AG08396 (cell line): ENCODE measurements around the gene SLC24A3.
"Not testable (repeated sequence)": the region's sequence is repeated elsewhere in the genome, so short reads cannot be mapped to it uniquely, and the experiment has no call there.

Source experiments
- DNase-seq: peaks from one replicate; pipeline ENCODE4 v3.0.0; 2012; ENCODE audit warnings: low spot score, mixed read lengths

The SLC24A3 gene

GRCh38 chr20:19746396-19746795 is 534.0 kb downstream of the SLC24A3 start:
- DNase-seq, result no peak

DNA sequence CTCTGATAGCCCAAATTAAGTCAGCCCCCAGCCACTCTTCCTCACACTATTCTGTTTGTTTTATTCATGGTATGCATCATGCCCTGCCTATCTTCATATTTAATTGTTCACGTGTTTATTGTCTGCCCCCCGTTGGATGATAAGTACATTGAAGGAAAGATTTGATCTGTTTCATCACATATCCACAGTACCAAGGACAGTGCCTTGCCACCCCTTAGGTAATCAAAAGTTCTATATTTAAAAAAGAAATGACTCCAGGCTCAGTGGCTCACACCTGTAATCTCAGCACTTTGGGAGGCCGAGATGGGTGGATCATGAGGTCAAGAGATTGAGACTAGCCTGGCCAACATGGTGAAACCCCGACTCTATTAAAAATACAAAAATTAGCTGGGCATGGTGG is 535.5 kb downstream of the SLC24A3 start:
- DNase-seq, result no peak

DNA sequence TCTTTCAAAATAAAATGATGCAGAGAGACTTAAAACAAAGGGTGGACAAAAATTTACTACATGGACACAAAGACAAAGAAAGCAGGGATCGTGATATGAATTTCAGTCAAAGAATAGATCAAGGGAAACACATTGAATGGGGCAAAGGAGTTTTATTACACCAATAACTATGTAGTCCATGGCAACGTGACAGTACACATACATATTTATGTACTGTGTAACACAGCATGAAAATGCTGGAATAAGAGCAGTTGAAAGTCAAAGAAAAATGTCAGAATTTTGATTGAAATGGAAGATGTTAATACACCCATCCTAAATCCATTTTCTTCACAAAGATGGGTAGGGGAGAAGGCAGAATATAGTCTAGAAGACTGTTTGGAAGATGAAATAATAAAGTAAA is 536.2 kb downstream of the SLC24A3 start:
- DNase-seq, result no peak

DNA sequence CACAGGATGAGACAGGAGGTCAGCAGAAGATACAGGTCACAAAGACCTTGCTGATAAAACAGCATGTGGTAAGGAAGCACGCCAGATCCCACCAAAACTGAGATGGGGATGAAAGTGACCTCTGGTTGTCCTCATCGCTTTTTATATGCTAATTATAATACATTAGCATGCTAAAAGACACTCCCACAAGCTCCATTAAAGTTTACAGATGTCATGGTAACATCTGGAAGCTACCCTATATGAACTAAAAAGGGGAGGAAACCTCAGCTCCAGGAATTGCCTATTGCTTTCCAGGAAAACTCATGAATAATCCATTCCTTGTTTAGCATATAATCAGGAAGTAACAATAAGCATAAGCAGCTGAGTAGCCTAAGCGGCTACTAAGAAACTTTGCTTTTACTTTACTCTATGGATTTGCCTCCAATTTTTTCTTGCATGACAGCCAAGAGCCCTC is 537.2 kb downstream of the SLC24A3 start:
- DNase-seq, result no peak

- DNase-seq, result no peak
Observed at GRCh38 chr20:19750101-19750606, 537.7 kb downstream of the SLC24A3 start.

DNA sequence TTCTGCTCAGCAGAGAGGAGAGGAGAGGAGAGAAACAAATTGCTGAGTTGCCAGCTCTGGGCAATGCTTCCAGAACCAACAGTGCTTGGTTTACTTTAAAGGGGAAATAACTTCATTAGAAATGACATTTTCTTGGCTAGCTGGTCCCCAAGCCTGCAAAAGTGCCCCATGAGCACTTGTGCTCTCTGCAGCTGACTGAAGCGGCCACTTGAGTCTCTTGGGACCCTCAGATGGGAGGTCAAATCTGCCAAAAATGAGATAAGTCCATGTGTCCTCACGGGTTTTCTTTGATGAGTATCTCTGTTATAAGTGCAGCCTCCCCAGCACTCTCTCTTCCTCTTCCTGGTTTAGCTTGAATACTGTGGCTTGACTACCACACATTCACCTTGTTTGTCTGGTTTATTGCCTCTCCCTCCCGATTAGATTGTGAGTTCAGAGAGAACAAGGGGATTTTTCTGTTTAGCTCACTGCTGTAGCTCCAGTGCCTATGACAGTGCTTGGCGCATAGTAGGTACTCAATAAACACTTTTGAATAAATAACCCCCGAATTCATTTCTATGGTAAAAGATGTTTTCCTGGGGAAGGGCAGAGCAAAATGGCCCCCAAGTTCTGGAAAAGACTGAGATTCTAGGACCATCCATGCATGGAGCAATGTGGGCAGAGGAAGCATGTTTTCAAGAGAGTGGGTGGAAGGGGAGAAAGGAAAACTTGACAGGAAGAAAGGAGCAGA is 538.6 kb downstream of the SLC24A3 start:
- no peak for DNase-seq

DNA sequence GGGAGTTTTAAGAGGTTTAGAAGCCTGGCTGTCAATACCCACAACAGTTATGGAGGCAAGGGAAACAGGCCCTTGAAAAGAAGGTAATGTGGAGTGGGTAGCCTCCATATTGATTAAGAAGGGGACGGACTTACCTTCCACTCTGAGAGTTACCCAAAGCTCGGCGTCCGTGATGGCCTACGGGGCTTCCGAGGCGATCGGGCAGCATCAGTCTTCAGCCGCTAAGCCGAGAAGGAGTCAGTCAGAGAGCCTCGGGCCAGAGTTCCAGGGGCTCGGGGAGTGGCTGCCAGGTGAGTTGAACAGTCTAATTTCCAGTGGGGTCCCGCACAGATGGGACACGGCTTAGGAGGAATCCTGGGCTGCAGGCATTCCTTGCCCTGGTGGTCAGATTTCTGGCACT is 541.8 kb downstream of the SLC24A3 start:
- not testable (repeated sequence) for DNase-seq

- DNase-seq, result peak; percentile 16
Observed at GRCh38 chr20:19756761-19757486, 544.5 kb downstream of the SLC24A3 start.

- DNase-seq, result peak; percentile 98
Observed at GRCh38 chr20:19757487-19758132, 545.2 kb downstream of the SLC24A3 start.

GRCh38 chr20:19758133-19758500 is 545.7 kb downstream of the SLC24A3 start, which contains the start of gene RIN2:
Gene RIN2 (plus strand): TSS chr20:19758258. CDS start chr20:19889602, 131,344 bp downstream.
- DNase-seq, result peak; percentile 78

DNA sequence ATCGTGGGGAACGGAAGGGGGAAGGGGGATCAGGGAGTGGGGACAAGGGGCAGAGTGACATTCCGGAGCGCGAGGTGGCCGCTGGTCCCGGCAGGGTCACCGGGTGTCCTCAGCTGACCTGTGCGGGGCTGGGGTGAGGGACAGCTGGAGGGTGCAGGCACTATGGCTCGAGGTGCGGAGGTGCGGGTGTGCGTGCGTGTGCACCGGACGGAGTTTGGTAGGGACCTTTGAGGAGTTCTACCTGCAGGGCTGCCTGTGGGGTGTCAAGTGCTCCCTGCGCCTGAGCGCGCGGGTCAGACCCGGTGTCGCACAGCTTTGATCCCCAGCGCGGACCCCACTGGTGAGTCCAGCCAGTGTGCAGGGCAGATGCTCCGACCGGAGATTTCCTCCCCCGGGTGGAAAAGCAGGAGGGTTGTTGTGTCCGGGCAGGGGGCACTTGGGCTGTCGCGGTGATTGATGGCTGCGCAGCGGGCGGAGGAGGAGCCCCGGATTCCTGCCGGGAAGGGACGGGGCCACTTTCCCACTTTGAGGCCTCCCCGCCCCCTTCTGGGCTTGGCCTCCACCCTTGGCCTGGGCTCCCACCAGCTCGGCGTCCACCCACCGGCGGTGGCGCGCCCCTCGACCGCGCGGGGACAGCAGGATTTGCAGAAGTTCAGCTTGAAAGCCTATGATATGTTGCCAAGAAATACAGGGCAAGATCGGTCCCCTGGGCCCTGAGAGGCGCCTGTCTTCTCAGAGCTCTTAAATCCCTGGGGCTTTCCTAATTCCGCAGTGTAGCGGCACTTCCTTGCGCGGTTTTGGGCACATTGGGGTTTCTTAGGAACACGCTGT is 546.3 kb downstream of the SLC24A3 start:
- DNase-seq, result peak; percentile 49

DNA sequence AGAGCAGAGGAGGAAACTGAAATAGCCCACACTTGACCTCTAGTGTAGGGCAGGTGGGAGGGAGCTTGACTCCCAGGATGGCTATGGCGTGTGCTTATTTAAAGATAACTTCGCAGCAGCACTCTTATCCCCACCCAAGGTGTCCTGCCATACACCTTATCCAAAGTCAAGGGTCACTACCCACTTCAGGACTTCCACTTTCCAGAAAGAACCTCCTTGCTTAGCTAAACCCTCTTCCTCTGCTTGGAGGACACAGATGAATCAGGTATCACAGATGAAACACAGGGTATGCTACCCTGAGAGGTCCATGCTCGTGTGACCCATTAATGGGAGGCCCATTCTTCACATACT is 547.9 kb downstream of the SLC24A3 start:
- no peak for DNase-seq

DNA sequence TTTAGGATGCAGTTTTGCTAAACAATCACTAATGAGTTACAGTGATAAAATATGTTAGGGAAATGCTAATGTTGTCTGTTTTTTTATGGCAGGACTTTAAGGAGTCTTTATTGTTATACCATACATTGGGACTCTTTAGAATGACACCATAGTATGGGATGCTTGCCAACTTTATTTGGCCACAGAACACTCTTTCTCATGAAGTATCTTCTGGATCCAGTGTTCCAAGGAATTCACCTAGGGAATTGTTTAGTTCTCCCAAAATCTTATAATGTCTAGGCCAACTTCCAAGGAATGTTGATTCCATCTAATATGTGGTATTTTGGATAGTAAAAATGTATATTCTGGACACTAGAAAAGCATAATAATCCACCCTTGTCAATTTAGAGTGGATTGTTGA is 548.9 kb downstream of the SLC24A3 start:
- DNase-seq, result no peak

GRCh38 chr20:19761841-19762240 is 549.4 kb downstream of the SLC24A3 start:
- DNase-seq, result no peak

GRCh38 chr20:19764207-19764606 is 551.8 kb downstream of the SLC24A3 start:
- DNase-seq, result no peak

GRCh38 chr20:19765266-19765665 is 552.8 kb downstream of the SLC24A3 start:
- no peak for DNase-seq

- DNase-seq, result no peak
Observed at GRCh38 chr20:19765913-19766312, 553.5 kb downstream of the SLC24A3 start.

DNA sequence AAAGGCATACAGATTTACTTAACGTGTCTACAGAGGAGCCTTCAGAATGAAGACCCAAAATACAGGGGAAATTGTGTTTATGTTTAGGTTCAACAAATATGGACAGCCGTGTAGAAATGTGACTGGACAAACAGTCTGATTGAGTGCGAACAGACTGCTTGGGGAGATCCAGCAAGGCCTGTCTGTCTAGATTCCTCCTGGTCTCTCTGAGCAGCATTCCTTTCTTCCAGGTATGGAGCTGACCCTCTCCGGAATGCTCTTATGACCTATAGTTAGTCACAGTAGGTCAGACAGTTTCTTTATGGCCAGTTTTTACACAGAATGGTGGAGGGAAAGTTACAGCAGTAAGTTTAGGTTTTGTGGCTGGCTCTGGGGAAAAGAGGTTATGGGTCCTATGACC is 554.6 kb downstream of the SLC24A3 start:
- no peak for DNase-seq

- DNase-seq, result no peak
Observed at GRCh38 chr20:19768325-19768842, 555.9 kb downstream of the SLC24A3 start.

- DNase-seq, result no peak
Observed at GRCh38 chr20:19769507-19769906, 557.1 kb downstream of the SLC24A3 start.

GRCh38 chr20:19770375-19770774 is 557.9 kb downstream of the SLC24A3 start:
- no peak for DNase-seq

- DNase-seq, result no peak
Observed at GRCh38 chr20:19771031-19771430, 558.6 kb downstream of the SLC24A3 start.
